ENCODE results near the gene CUEDC1. TPM values are rescaled to one million over a fixed set of nuclear protein-coding genes. Genes with fewer than 3 reads are reported as not detected.

The CUEDC1 gene
- total and polyA plus RNA-seq, 2 of the 4 experiments (the other 2 are of a cell fraction), result 4.1 to 21.2 TPM

DNA sequence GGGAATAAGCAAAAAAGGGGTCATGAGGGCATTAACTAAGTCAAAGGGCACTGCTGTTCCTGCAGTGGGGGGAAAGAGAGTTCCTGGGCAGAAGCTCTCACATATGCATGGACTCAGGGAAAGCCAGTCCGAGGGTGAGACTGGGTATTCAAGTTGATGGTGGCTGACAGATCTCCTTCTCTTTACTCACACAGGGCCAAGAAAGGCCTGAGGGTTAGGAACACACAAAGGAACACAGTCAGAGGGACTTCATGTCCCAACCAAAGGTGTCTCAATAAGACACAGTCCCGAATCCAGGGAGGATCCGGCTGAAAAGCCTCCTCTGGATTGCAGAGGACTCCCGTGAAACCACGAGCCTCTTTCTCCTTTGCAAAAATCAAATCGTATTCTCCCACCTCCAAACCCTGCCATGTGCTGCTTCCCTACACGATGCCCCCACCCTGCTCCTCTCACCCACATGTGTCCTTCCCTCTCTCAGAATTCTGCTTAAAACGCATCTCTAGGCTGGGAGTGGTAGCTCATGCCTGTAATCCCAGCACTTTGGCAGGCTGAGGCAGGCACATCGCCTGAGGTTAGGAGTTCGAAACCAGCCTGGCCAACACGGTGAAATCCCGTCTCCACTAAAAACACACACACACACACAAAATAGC is 23.6 kb downstream of the CUEDC1 start:
- no peak overlapping the region for H2AK9ac ChIP-seq (replicated peaks; ENCODE audit: low read depth, low read length, poor library complexity)
- no peak for ATAC-seq (ENCODE audit: low read depth)
- no peak overlapping the region for H3K27ac ChIP-seq (ENCODE audit: insufficient read depth, low read length)
- BruUV-seq (replicated peaks), result no TSS peak
- no peak overlapping the region for H2AFZ ChIP-seq (replicated peaks; ENCODE audit: low read length, poor library complexity)
- no peak overlapping the region for H2BK20ac ChIP-seq (ENCODE audit: low read depth, low read length)
- H3K4me2 ChIP-seq (ENCODE audit: low read depth, low read length), result no peak overlapping the region
- ChIA-PET CTCF (no interaction called here), POLR2A (ENCODE audit: unreplicated experiment) (interaction anchor here (0.9 to 1.1 kb wide), 2 partner anchors 19 to 55 kb away, joined by 3 to 4 read pairs; no protein-coding TSS in a partner anchor)
- H3K4me1 ChIP-seq (ENCODE audit: control insufficient read depth, insufficient read depth, low read length), result peaks cover 34% of the 10 kb centered on the region
- intact Hi-C loops (cut with micrococcal nuclease) (no loop called here), dilution Hi-C loops (cut with HindIII; ENCODE audit: low sequenced_read_pairs, unreplicated experiment) (no loop called here), in situ Hi-C loops (cut with MboI; ENCODE audit: low sequenced_read_pairs) (no loop called here)
- WGBS, 2 experiments (ENCODE audit: extremely low coverage in 2 of 2, insufficient read length in 1 of 2), result 91% methylated on average over 9 of the region's 12 CpGs; no CpG with 5 or more reads in 1 of the 2 experiments
- H3K36me3 ChIP-seq (ENCODE audit: control insufficient read depth, insufficient read depth, low read length), result no peaks in the 10 kb centered on the region
- peaks cover 18 to 77% of the 10 kb centered on the region in 2 experiments for H3K79me1 ChIP-seq (ENCODE audit: low read depth in 1 of 2, low read length in 2 of 2)
- peak overlapping the region; percentile 39; the same call in 1 of the 2 replicates for H4K91ac ChIP-seq (ENCODE audit: insufficient read depth, low read depth, low read length)
- H3K9me1 ChIP-seq (ENCODE audit: insufficient read depth, low read length), result peaks cover 27% of the 10 kb centered on the region
- H2BK5ac ChIP-seq (ENCODE audit: low read depth, low read length, poor library complexity, severe bottlenecking), result no peak overlapping the region
- H4K20me1 ChIP-seq (ENCODE audit: insufficient read depth, low read length), result peaks cover 54% of the 10 kb centered on the region
- H4K5ac ChIP-seq (ENCODE audit: low read depth, low read length), result no peak overlapping the region; the same call in 1 of the 2 replicates
- H3K27me3 ChIP-seq (ENCODE audit: control insufficient read depth, insufficient read depth, low read length), result no peaks in the 10 kb centered on the region
- peak overlapping the region; percentile 36 for H2AK5ac ChIP-seq (ENCODE audit: low read depth, low read length)
- TF ChIP-seq, protein P1, sequence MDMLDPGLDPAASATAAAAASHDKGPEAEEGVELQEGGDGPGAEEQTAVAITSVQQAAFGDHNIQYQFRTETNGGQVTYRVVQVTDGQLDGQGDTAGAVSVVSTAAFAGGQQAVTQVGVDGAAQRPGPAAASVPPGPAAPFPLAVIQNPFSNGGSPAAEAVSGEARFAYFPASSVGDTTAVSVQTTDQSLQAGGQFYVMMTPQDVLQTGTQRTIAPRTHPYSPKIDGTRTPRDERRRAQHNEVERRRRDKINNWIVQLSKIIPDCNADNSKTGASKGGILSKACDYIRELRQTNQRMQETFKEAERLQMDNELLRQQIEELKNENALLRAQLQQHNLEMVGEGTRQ (IDR thresholded peaks at IDR 0.05; ENCODE audit: low read depth, low read length), result no peak
- no peak for TF ChIP-seq POLR2A (IDR thresholded peaks at IDR 0.05; ENCODE audit: low read depth, low read length)
- TF ChIP-seq SMC3 (IDR thresholded peaks at IDR 0.05; ENCODE audit: low read depth, low read length), result no peak
- no peak for TF ChIP-seq CHD1 (IDR thresholded peaks at IDR 0.05; ENCODE audit: low read depth, low read length)
- TF ChIP-seq RFX5 (IDR thresholded peaks at IDR 0.05; ENCODE audit: low read depth, low read length), result no peak
- no peak for TF ChIP-seq RCOR1 (IDR thresholded peaks at IDR 0.05; ENCODE audit: insufficient replicate concordance, low read length)
- TF ChIP-seq, protein P2, sequence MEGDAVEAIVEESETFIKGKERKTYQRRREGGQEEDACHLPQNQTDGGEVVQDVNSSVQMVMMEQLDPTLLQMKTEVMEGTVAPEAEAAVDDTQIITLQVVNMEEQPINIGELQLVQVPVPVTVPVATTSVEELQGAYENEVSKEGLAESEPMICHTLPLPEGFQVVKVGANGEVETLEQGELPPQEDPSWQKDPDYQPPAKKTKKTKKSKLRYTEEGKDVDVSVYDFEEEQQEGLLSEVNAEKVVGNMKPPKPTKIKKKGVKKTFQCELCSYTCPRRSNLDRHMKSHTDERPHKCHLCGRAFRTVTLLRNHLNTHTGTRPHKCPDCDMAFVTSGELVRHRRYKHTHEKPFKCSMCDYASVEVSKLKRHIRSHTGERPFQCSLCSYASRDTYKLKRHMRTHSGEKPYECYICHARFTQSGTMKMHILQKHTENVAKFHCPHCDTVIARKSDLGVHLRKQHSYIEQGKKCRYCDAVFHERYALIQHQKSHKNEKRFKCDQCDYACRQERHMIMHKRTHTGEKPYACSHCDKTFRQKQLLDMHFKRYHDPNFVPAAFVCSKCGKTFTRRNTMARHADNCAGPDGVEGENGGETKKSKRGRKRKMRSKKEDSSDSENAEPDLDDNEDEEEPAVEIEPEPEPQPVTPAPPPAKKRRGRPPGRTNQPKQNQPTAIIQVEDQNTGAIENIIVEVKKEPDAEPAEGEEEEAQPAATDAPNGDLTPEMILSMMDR (conservative IDR thresholded peaks at IDR 0.05; ENCODE audit: low read depth, low read length), result no peak
- no peak for TF ChIP-seq ELK1 (IDR thresholded peaks at IDR 0.05; ENCODE audit: borderline replicate concordance, low read depth, low read length)
- no peak for TF ChIP-seq MAFK (IDR thresholded peaks at IDR 0.05; ENCODE audit: low read depth, low read length)
- H3K9ac ChIP-seq (ENCODE audit: low read depth, low read length), result no peak overlapping the region; the same call in 1 of the 2 replicates
- peak overlapping the region; percentile 41 for H3K4ac ChIP-seq (ENCODE audit: low read depth, low read length)
- no peaks in the 10 kb centered on the region for H3K9me3 ChIP-seq (ENCODE audit: control insufficient read depth, insufficient read depth, low read length)
- H3K18ac ChIP-seq (ENCODE audit: low read depth, low read length), result no peak overlapping the region
- no peak for DNase-seq
- H3K14ac ChIP-seq (replicated peaks; ENCODE audit: low read depth, low read length), result peak overlapping the region; percentile 68
- peak overlapping the region; percentile 64 for H3K23ac ChIP-seq (ENCODE audit: low read depth, low read length)
- H2BK15ac ChIP-seq (ENCODE audit: low read depth, low read length), result no peak overlapping the region; the same call in 2 of the 3 replicates
- H3K56ac ChIP-seq (ENCODE audit: extremely low read depth, insufficient read depth, low read length), result no peak overlapping the region
- H2BK120ac ChIP-seq (ENCODE audit: low read depth, low read length), result 0 out of 2 replicates have a peak overlapping the region, but pooled peaks have one; percentile 20
- H4K8ac ChIP-seq (ENCODE audit: low read depth in 2 of 2, low read length in 2 of 2), result no peak overlapping the region
- H3K4me3 ChIP-seq (ENCODE audit: insufficient read depth, low read depth, low read length), result no peak overlapping the region

Measured in IMR-90 (cell line).